ENCODE measurements around the gene SPAG17.

GRCh38 chr1:118122234-118123004 lies 62.6 kb downstream of the SPAG17 start:
- TF ChIP-seq CTCF (IDR thresholded peaks at IDR 0.05; ENCODE audit: low read depth, low read length), result no peak
- no peak for TF ChIP-seq EZH2phosphoT487 (IDR thresholded peaks at IDR 0.05; ENCODE audit: low read depth)

Data from OCI-LY3 (cell line).